IMR-90 (cell line): ENCODE measurements around the gene AQP4. TPM values are rescaled to one million over a fixed set of nuclear protein-coding genes. Genes with fewer than 3 reads are reported as not detected.

ENCODE experiments used
- ATAC-seq: fragments of 200-7000 bp; cut with Tn5 transposase; 2 replicates; pipeline ENCODE4 v1.9.1; 2020; ENCODE audit warnings: low read depth, mild to moderate bottlenecking, moderate library complexity
- BruUV-seq: library from RNA; stranded (reverse); fragments of 400-500 nt; replicated peaks from 2 replicates; lab custom pipeline; 2021; lab: Mats Ljungman, UMichigan
- CTCF ChIA-PET: fragments of 300-600 bp; formaldehyde crosslinking; extraction: SDS; loops from one replicate; lab custom pipeline; 2021; ENCODE audit warnings: antibody characterized with exemption; lab: Yijun Ruan, JAX
- POLR2A ChIA-PET: fragments of 300-600 bp; sonication (Branson Sonifier 250); formaldehyde crosslinking; loops from one replicate; lab custom pipeline; 2022; ENCODE audit warnings: antibody characterized with exemption; ENCODE audit not compliant: unreplicated experiment; lab: Charles Lee
- DNase-seq: peaks from one replicate; pipeline ENCODE4 v3.0.0; 2013
- H2AFZ ChIP-seq: replicated peaks from 2 replicates; pipeline ENCODE3; 2013; ENCODE audit warnings: low read length, mild to moderate bottlenecking; ENCODE audit not compliant: poor library complexity
- H2AK5ac ChIP-seq: 2 replicates; pipeline ENCODE4 v1.6.1; 2013; ENCODE audit warnings: low read depth, low read length, inconsistent platforms
- H2AK9ac ChIP-seq: replicated peaks from 2 replicates; pipeline ENCODE3; 2013; ENCODE audit warnings: mild to moderate bottlenecking, low read depth, low read length, moderate library complexity; ENCODE audit not compliant: poor library complexity
- H2BK120ac ChIP-seq: 2 replicates; pipeline ENCODE4 v1.6.1; 2013; ENCODE audit warnings: low read depth, low read length, inconsistent platforms
- H2BK15ac ChIP-seq: 3 replicates; pipeline ENCODE4 v1.6.1; 2013; ENCODE audit warnings: low read depth, low read length, inconsistent platforms
- H2BK20ac ChIP-seq: 2 replicates; pipeline ENCODE4 v1.6.1; 2013; ENCODE audit warnings: low read depth, mild to moderate bottlenecking, inconsistent platforms, low read length, moderate library complexity
- H2BK5ac ChIP-seq: 2 replicates; pipeline ENCODE4 v1.6.1; 2013; ENCODE audit warnings: mild to moderate bottlenecking, low read depth, low read length, inconsistent platforms; ENCODE audit not compliant: poor library complexity, severe bottlenecking
- H3K14ac ChIP-seq: replicated peaks from 2 replicates; pipeline ENCODE4 v1.6.1; 2013; ENCODE audit warnings: low read depth, low read length, inconsistent platforms
- H3K18ac ChIP-seq: 2 replicates; pipeline ENCODE4 v1.6.1; 2013; ENCODE audit warnings: low read depth, low read length, control low read depth
- H3K23ac ChIP-seq: 2 replicates; pipeline ENCODE4 v1.6.1; 2013; ENCODE audit warnings: low read depth, low read length, inconsistent platforms
- H3K27ac ChIP-seq: 2 replicates; pipeline ENCODE4 v1.5.1; 2013; ENCODE audit warnings: mild to moderate bottlenecking, control low read depth, low read length; ENCODE audit not compliant: insufficient read depth
- H3K27me3 ChIP-seq: 2 replicates; pipeline ENCODE4 v1.6.1; 2013; ENCODE audit warnings: low read length; ENCODE audit not compliant: control insufficient read depth, insufficient read depth
- H3K36me3 ChIP-seq: 2 replicates; pipeline ENCODE4 v1.6.1; 2013; ENCODE audit warnings: low read length, mixed read lengths; ENCODE audit not compliant: control insufficient read depth, insufficient read depth
- H3K4ac ChIP-seq: 2 replicates; pipeline ENCODE4 v1.6.1; 2013; ENCODE audit warnings: low read depth, low read length, inconsistent platforms
- H3K4me1 ChIP-seq: 2 replicates; pipeline ENCODE4 v1.6.1; 2013; ENCODE audit warnings: low read length, mixed read lengths; ENCODE audit not compliant: control insufficient read depth, insufficient read depth
- H3K4me2 ChIP-seq: 2 replicates; pipeline ENCODE4 v1.6.1; 2013; ENCODE audit warnings: low read depth, mild to moderate bottlenecking, control low read depth, low read length, moderate library complexity
- H3K4me3 ChIP-seq: 2 replicates; pipeline ENCODE4 v1.5.1; 2013; ENCODE audit warnings: low read depth, mild to moderate bottlenecking, control low read depth, low read length, moderate library complexity; ENCODE audit not compliant: insufficient read depth
- H3K56ac ChIP-seq: 2 replicates; pipeline ENCODE4 v1.6.1; 2013; ENCODE audit warnings: low read length, inconsistent platforms; ENCODE audit not compliant: insufficient read depth; ENCODE audit errors: extremely low read depth
- H3K79me1 ChIP-seq, 2 experiments: 2 replicates each; pipeline ENCODE4 v1.6.1; 2013; ENCODE audit warnings: low read length in 2 of 2, inconsistent platforms in 1 of 2, low read depth in 1 of 2
- H3K9ac ChIP-seq: 2 replicates; pipeline ENCODE4 v1.6.1; 2013; ENCODE audit warnings: low read depth, low read length, control low read depth
- H3K9me1 ChIP-seq: 2 replicates; pipeline ENCODE4 v1.6.1; 2013; ENCODE audit warnings: low read length, inconsistent platforms; ENCODE audit not compliant: insufficient read depth
- H3K9me3 ChIP-seq: 2 replicates; pipeline ENCODE4 v1.6.1; 2013; ENCODE audit warnings: low read length; ENCODE audit not compliant: control insufficient read depth, insufficient read depth
- H4K20me1 ChIP-seq: 2 replicates; pipeline ENCODE4 v1.6.1; 2013; ENCODE audit warnings: low read length, inconsistent platforms; ENCODE audit not compliant: insufficient read depth
- H4K5ac ChIP-seq: 2 replicates; pipeline ENCODE4 v1.6.1; 2013; ENCODE audit warnings: mild to moderate bottlenecking, low read depth, low read length, control low read depth
- H4K8ac ChIP-seq, 2 experiments: 2 replicates each; pipeline ENCODE4 v1.6.1; 2013; ENCODE audit warnings: low read depth in 2 of 2, low read length in 2 of 2, control low read depth in 1 of 2, inconsistent platforms in 1 of 2
- H4K91ac ChIP-seq: 2 replicates; pipeline ENCODE4 v1.6.1; 2013; ENCODE audit warnings: low read depth, low read length, inconsistent platforms; ENCODE audit not compliant: insufficient read depth
- CTCF ChIP-seq: conservative IDR thresholded peaks from 2 replicates; pipeline ENCODE4 v1.5.1; 2012; ENCODE audit warnings: mild to moderate bottlenecking, low read depth, low read length, improper control_type of control experiment
- MAFK ChIP-seq: IDR thresholded peaks from 2 replicates; pipeline ENCODE4 v1.6.1; 2012; ENCODE audit warnings: low read depth, low read length, improper control_type of control experiment
- MAZ ChIP-seq: IDR thresholded peaks from 2 replicates; pipeline ENCODE4 v1.6.1; 2012; ENCODE audit warnings: low read depth, mild to moderate bottlenecking, low read length, improper control_type of control experiment, moderate library complexity, borderline replicate concordance
- NFE2L2 ChIP-seq: fragments of 150-350 bp; IDR thresholded peaks from 2 replicates; pipeline ENCODE4 v1.6.1; 2016; ENCODE audit warnings: low read depth, mild to moderate bottlenecking, low read length
- POLR2A ChIP-seq: IDR thresholded peaks from 2 replicates; pipeline ENCODE4 v1.6.1; 2012; ENCODE audit warnings: mild to moderate bottlenecking, low read depth, low read length
- RAD21 ChIP-seq: IDR thresholded peaks from 2 replicates; pipeline ENCODE4 v1.6.1; 2012; ENCODE audit warnings: low read length, improper control_type of control experiment
- RCOR1 ChIP-seq: IDR thresholded peaks from 2 replicates; pipeline ENCODE4 v1.6.1; 2012; ENCODE audit warnings: mild to moderate bottlenecking, low read length, improper control_type of control experiment; ENCODE audit not compliant: insufficient replicate concordance
- RFX5 ChIP-seq: IDR thresholded peaks from 2 replicates; pipeline ENCODE4 v1.8.0; 2012; ENCODE audit warnings: low read depth, mild to moderate bottlenecking, low read length, moderate library complexity
- SMC3 ChIP-seq: fragments of 150-350 bp; IDR thresholded peaks from 2 replicates; pipeline ENCODE4 v1.6.1; 2016; ENCODE audit warnings: low read depth, mild to moderate bottlenecking, antibody characterized with exemption, low read length, moderate library complexity
- USF2 ChIP-seq: fragments of 150-350 bp; IDR thresholded peaks from 2 replicates; pipeline ENCODE4 v1.6.1; 2017; ENCODE audit warnings: mild to moderate bottlenecking, antibody characterized with exemption, low read length, low read depth
- dilution Hi-C: fragments of 300-500 bp; cut with HindIII; formaldehyde crosslinking; loops from one replicate; pipeline ENCODE4 v1.14.3; 2018; ENCODE audit warnings: low sequenced_read_pairs; ENCODE audit not compliant: unreplicated experiment
- in situ Hi-C: fragments of 300-500 bp; cut with MboI; formaldehyde crosslinking; loops from 3 replicates; pipeline ENCODE4 v1.14.3; 2019; ENCODE audit warnings: low sequenced_read_pairs, inconsistent platforms, mixed read lengths
- intact Hi-C: fragments of 100-400 bp; cut with micrococcal nuclease; formaldehyde crosslinking; loops from 2 replicates; pipeline ENCODE4 v1.10.0; 2022
- polyA plus RNA-seq, 3 experiments: library from polyadenylated mRNA; depleted of rRNA; stranded (reverse); fragments of >200 nt; gene quantifications; 2 replicates each; pipeline ENCODE4 v1.2.3, GENCODE V29; 2012; ENCODE audit warnings: low replicate concordance in 1 of 3
- total RNA-seq: library from RNA; depleted of rRNA; stranded (reverse); fragments of >200 nt; gene quantifications from 2 replicates; pipeline ENCODE4 v1.2.3, GENCODE V29; 2012

AQP4 gene
- total and polyA plus RNA-seq, 2 of the 4 experiments (the other 2 are of a cell fraction): not detected

GRCh38 chr18:26901020-26901419 lies 35.5 kb upstream of the AQP4 start:
- dilution Hi-C loops: no loop called here
- Histone ChIP-seq H3K36me3 (no peaks in the 10 kb centered on the region), H4K8ac (no peak overlapping the region), H4K91ac (no peak overlapping the region), H3K23ac (no peak overlapping the region), H3K4me3 (no peak overlapping the region), H3K79me1 (no peaks in the 10 kb centered on the region), H2BK20ac (no peak overlapping the region), H2BK15ac (no peak overlapping the region), H3K18ac (no peak overlapping the region), H3K4ac (no peak overlapping the region), H2AK5ac (no peak overlapping the region), H2AK9ac (no peak overlapping the region), H3K27ac (no peak overlapping the region), H3K9me1 (no peaks in the 10 kb centered on the region), H4K5ac (no peak overlapping the region), H4K20me1 (no peaks in the 10 kb centered on the region), H3K9me3 (peaks cover 8% of the 10 kb centered on the region), H2BK5ac (no peak overlapping the region), H2BK120ac (no peak overlapping the region), H3K4me2 (no peak overlapping the region), H2AFZ (no peak overlapping the region), H3K4me1 (no peaks in the 10 kb centered on the region), H3K56ac (no peak overlapping the region), H3K14ac (no peak overlapping the region), H3K9ac (no peak overlapping the region), H3K27me3 (no peaks in the 10 kb centered on the region)
- ChIA-PET CTCF (no interaction called here), POLR2A (no interaction called here)
- in situ Hi-C loops: no loop called here
- TF ChIP-seq NFE2L2 (no peak), RCOR1 (no peak), MAFK (no peak), RAD21 (no peak), USF2 (no peak), CTCF (no peak), POLR2A (no peak), RFX5 (no peak), MAZ (no peak), SMC3 (no peak)
- DNase-seq (no peak), ATAC-seq (no peak)
- no TSS peak for BruUV-seq
- intact Hi-C loops: no loop called here
